Measurements from ENCODE around the gene HDGFL2. TPM values are rescaled to one million over a fixed set of nuclear protein-coding genes. Genes with fewer than 3 reads are reported as not detected.

HDGFL2 gene
- total RNA-seq, 2 experiments from 2014 or later: 17.2 to 18.0 TPM

- peaks cover 18% of the 10 kb centered on the region for H3K36me3 Mint-ChIP-seq (ENCODE audit: low read depth)
- H3K36me3 ChIP-seq (ENCODE audit: insufficient read depth, low read length): peaks cover 18% of the 10 kb centered on the region
- peak overlapping the region; percentile 62 for H3K4me3 ChIP-seq (ENCODE audit: low read length)
- no peak overlapping the region for H3K27ac ChIP-seq (ENCODE audit: low read depth in 1 of 2, low read length in 2 of 2)
- ChIA-PET POLR2A (no interaction called here), CTCF (no interaction called here)
- no peaks in the 10 kb centered on the region for H3K27me3 Mint-ChIP-seq
- H3K9me3 Mint-ChIP-seq: no peaks in the 10 kb centered on the region
- H3K4me1 Mint-ChIP-seq (ENCODE audit: low read depth): peaks cover 24% of the 10 kb centered on the region
- H3K4me1 ChIP-seq (ENCODE audit: insufficient read depth, low read length): peaks cover 35% of the 10 kb centered on the region
- H3K27me3 ChIP-seq (ENCODE audit: control insufficient read depth in 1 of 2, insufficient read depth in 2 of 2, low read length in 2 of 2): no peaks in the 10 kb centered on the region
- TF ChIP-seq CTCF (IDR thresholded peaks at IDR 0.05): no peak
- peak in 1 of 14 experiments; percentile 50 for DNase-seq
- no peaks in the 10 kb centered on the region for H3K9me3 ChIP-seq (ENCODE audit: control insufficient read depth in 1 of 2, insufficient read depth in 1 of 2, low read length in 2 of 2)
- H3K27ac Mint-ChIP-seq: no peak overlapping the region
- no peak for ATAC-seq (ENCODE audit: poor library complexity)
- H3K4me3 Mint-ChIP-seq: peak overlapping the region; percentile 83
- intact Hi-C loops (cut with DNase I, micrococcal nuclease): loop anchor here in 1 of 2 experiments (5.0 to 10.0 kb wide), 4 partner anchors 146 to 322 kb away; partner anchors contain the start of genes FEM1A, TNFAIP8L1 and YJU2
These were observed 1.1 kb downstream of the HDGFL2 start for GRCh38 chr19:4473011-4473762.

- no peak for DNase-seq
- intact Hi-C loops (cut with DNase I, micrococcal nuclease): loop anchor here in 1 of 2 experiments (5.0 to 10.0 kb wide), 4 partner anchors 147 to 321 kb away; partner anchors contain the start of genes FEM1A, TNFAIP8L1 and YJU2
These were observed 1.8 kb downstream of the HDGFL2 start for GRCh38 chr19:4473763-4474513.

More at GRCh38 chr19:4473763-4474513, 1.8 kb downstream of the HDGFL2 start:
- Histone ChIP-seq H3K9me3 (ENCODE audit: control insufficient read depth in 1 of 2, insufficient read depth in 1 of 2, low read length in 2 of 2) (no peaks in the 10 kb centered on the region), H3K4me3 (ENCODE audit: low read length) (no peak overlapping the region), H3K27ac (ENCODE audit: low read depth in 1 of 2, low read length in 2 of 2) (no peak overlapping the region), H3K36me3 (ENCODE audit: insufficient read depth, low read length) (peaks cover 21% of the 10 kb centered on the region), H3K27me3 (ENCODE audit: control insufficient read depth in 1 of 2, insufficient read depth in 2 of 2, low read length in 2 of 2) (no peaks in the 10 kb centered on the region), H3K4me1 (ENCODE audit: insufficient read depth, low read length) (peaks cover 35% of the 10 kb centered on the region)
- no peaks in the 10 kb centered on the region for H3K27me3 Mint-ChIP-seq
- peaks cover 18% of the 10 kb centered on the region for H3K36me3 Mint-ChIP-seq (ENCODE audit: low read depth)
- H3K4me3 Mint-ChIP-seq: peak overlapping the region; percentile 83
- H3K9me3 Mint-ChIP-seq: no peaks in the 10 kb centered on the region
- ChIA-PET CTCF (no interaction called here), POLR2A (no interaction called here)
- peaks cover 24% of the 10 kb centered on the region for H3K4me1 Mint-ChIP-seq (ENCODE audit: low read depth)
- ATAC-seq (ENCODE audit: poor library complexity): no peak
- TF ChIP-seq CTCF (IDR thresholded peaks at IDR 0.05): no peak
- H3K27ac Mint-ChIP-seq: peak overlapping the region; percentile 34

All from CD4-positive, alpha-beta T cell (primary cell).